NCI-H524 treated with DMSO at 0.1 percent for 48 hours (cell line): Measurements from ENCODE around the gene HMGXB3.

ENCODE experiments used
- DNase-seq: peaks from one replicate; lab custom pipeline; 2025; lab: John Stamatoyannopoulos, UW

HMGXB3 gene

DNA sequence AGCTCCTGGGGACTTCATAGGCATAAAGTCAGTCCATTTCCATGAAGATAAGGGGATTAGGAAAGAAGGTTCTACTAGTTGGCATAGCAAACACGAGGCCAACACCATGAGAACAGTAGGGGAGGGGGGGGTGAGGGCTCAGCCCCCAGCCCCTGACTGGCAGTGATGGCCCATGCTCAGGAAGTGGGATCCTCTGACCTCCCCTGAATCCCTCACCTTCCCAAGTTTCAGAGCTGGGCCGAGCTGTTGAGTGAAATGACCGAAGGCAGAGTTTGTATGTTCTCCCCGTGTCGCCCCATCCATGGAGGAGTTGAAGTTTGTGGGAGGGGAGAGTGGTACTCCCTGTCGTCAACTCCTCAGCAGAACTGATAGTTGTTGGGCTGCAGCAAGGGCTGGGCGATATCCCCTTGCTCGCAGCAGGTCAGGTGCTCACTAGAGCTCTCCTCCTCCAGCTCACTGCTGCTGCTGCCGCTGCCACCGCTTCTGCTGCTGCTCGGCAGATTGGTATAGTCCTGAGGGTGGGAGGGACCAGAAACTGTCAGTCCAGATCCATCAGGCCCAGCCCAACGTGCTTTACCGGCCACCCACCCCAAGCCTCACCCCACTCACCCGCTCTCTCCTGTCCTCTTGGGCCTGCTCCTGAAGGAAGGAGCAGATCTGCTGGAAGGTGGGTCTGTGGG, 53.3 kb downstream of the HMGXB3 start:
- no peak for DNase-seq

DNA sequence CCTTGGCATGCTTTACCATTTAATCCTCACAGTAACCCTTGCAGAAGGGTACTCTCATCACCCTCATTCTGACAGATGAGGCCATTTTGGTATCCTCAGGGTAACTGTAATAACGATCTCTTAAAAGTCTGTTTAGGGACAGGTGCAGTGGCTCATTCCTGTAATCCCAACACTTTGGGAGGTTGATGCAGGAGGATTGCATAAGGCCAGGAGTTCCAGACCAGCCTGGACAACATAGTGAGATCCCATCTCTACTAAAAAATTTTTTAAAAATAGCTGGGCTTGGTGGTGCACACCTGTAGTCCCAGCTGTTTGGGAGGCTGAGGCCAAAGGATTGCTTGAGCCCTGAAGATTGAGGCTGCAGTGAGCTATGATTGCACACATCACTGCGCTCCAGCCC, 54.0 kb downstream of the HMGXB3 start:
- no peak for DNase-seq

DNA sequence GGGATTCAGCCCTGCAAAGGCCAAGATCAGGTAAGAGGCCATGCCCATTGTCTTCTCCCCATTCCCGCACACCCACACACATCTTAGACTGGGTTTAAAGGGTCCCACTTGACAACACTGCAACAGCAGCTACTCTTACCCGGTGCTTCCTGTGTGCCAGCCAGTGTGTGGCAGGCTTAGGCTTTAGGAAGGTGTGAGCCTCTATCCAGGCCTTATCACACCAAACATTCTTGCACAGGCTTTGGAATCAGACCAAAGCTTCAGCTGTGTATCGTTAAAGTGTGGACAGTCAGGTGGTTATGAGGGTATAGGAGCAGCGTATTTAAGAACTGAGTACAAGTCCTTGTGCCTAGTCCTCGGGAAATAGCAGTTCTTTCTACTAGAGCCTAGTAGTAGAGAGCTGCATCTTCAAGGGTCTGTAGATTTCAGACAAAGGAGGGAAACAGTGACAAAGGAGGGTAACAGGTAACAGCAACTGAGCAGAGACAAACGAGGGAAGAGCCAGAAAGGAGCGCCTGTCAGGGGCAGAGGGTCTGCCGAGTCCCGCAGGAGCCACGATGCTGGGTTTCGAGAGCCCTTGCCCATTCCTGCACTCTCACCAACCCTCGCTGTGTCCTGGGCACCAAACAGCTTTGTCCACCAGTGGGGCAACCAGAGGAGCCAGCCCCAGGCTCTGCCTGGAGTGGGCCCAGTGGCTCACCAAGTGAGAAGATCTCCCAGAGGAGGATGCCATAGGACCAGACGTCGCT, 55.0 kb downstream of the HMGXB3 start:
- no peak for DNase-seq

DNA sequence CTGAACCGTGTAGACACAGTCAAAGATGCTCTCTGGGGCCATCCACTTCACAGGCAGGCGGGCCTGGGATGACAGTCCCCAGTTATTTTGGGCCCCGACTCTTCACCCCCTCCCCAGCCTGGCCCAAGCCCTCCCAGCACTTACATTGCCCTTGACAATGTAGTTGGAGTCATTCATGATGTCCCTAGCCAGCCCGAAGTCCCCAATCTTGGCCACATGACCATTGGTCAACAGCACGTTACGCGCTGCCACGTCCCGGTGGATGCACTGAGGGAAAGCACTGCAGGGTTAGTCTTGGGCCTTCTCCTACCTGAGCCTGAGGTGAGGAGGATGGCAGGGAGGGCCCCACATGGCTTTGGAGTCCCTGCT, 55.5 kb downstream of the HMGXB3 start:
- DNase-seq = no peak

DNA sequence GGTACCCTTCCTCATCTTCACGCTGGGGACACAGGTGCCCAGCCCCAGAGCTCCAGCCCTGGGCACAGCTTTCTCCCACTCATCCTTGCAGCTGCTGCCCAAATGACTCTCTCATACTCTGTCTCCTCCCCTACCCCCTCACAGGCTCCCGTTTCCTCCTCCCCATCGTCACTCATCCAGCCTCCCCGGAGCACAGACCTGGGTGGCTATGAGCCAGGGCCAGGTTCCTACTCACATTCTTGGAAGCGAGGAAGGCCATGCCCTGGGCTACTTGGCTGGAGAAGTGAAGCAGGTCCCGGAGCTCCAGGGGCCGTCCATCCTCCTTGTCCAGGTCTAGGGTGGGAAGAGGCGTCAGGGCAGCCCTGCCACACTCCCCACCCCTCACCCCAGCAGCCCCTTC, 56.5 kb downstream of the HMGXB3 start:
- no peak for DNase-seq

DNA sequence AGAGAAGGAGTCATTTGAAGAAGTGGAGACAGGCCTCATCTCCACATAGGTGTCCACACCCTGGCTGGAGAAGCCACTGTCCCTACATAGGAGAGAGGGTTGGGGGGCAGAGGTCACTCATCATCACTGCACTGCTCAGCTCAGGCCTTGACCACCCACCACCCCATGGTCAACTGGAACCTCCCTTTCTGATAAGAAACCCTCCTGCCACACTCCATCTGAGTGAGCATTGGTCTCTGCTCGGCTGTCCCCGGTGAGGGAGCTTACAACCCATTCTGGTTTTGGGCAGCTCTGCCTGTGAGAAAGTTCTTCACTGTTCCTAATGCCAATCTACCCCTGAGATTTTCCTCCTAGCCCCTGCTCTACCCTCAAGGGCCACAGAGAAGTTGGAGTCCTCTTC, 57.0 kb downstream of the HMGXB3 start:
- DNase-seq = no peak

DNA sequence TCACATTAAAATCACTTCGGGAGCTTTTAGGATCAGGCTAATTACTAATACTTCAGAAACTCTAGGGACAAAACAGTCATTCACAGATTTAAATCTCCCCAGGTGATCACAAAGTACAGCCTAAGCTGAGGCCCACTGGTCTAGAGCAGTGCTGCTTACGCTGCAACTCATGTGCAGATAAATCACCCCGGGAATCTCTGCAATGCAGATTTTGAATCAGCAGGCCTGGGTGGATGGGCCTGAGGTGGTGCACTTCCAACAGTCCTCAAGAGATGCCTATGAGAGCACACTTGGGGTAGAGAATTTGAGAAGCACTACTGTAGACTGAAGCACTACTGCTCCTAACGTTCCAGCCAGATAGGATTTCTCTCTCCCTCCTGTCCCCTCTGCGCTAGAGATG, 57.5 kb downstream of the HMGXB3 start:
- no peak for DNase-seq

DNA sequence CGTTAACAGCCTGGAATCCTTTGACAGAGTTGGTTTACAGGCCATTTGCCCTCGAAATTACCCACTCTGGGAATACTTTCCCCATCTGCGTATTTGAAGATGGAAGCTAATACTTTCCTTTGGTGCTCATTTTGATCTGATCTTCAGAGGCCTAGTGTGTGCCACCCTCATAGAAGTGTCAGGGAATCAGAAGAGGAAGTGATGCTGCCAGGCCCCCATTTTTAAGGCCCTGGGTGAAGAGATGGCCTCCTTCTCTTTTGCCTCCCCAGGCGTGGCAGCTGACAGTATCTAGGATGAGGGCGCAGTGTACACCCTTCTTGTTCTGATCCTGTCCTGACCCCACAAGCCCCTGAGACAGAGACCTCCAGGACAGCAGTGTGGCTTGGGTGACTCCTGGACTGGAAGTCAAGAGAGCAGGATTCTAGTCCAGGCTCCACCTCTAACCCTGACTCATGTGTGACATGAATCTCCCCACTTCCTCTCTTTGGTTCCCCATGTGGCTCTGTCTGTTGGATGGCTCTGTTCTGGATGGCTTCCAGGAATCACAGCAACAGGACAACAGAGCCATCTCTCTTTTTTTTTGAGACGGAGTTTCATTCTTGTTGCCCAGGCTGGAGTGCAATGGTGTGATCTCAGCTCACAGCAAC, 58.1 kb downstream of the HMGXB3 start:
- no peak for DNase-seq

DNA sequence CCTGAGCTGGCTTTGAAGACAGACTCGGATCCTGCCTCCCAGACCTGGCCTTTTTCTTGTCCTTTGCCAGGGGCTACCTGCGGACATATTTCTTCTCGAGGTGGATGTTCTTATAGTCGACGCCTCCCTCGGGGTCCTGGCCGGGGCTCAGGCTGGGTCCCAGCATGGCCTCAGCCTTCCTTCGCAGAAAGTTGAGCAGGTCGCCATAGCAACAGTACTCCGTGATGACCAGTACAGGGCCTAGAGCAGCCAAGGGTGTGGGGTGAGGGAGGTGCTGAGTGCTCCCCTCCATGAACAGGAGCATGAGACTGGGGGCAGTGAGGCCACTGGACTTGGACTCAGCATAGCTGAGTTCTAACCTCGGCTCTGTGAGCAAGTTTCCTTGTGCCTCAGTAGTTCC, 59.1 kb downstream of the HMGXB3 start:
- no peak for DNase-seq

DNA sequence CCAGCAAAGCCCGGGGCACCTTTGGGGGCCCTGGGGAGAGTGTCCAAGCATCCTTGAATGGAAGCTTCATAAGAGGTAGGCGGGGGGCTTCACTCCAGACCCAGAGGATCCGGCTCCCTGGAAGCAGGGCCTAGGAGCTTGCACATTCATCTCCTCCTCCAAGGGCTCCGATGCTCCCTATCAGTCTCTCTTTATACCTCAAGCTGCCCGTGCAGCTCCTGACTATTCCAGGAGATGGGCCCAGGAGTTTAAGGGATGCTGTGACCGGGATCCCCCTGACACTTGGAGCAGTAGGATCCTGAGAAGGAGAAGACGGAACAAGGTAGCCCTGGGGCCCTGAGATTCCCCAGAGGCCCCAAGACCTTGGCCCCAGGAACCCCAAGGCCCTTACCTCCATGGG, 59.9 kb downstream of the HMGXB3 start:
- DNase-seq = no peak

DNA sequence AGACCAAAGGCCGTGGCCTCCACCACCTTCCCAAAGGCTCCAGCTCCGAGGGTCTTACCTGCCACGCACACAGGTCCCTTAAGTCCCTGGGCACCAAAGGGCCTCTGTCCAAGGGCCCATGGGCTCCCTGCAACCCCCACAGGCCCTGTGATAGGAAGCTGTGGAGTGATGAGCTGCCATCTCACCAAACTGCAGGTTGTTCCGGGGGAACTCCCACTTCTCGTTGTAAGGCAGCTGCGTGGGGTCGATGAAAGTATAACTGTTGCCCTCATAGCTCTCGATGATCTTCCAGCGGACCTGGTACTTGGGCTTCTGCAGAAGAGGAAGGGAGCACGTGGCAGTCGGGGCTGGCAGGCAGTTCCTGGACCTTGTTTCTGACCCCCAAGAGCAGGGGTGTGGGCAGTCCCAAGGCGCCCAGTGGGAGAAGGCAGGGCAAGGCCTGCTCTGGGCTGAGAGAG, 61.0 kb downstream of the HMGXB3 start:
- no peak for DNase-seq

DNA sequence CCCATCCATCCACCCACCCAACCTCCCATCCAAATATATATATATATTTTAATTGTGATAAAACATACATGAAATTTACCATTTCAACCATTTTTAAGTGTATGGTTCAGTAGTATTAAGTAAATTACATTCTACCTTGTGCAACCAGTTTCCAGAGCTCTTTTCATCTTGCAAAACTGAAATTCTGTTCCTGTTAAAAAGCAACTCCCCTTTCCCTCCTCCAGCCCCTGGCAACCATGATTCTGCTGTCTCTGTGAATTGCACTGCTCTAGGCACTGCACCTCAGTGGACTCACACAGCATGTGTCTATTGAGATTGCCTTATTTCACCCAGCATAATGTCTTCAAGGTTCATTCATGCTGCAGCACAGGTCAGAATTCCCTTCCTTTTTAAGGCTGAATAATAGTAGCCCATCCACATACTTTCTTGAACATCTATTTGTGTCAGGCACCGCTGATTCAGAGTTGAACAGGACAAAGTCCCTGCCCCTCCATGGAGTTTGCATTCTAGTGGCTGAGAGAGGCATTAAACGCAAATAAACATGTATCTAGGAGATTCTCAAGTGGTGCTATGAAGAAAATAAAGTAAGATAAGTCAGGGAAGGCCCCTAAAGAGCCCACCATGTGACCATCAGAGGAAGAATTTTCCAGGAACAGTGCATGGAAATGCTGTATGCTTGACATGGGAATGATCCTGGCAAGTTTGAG, 61.8 kb downstream of the HMGXB3 start:
- DNase-seq = no peak

DNA sequence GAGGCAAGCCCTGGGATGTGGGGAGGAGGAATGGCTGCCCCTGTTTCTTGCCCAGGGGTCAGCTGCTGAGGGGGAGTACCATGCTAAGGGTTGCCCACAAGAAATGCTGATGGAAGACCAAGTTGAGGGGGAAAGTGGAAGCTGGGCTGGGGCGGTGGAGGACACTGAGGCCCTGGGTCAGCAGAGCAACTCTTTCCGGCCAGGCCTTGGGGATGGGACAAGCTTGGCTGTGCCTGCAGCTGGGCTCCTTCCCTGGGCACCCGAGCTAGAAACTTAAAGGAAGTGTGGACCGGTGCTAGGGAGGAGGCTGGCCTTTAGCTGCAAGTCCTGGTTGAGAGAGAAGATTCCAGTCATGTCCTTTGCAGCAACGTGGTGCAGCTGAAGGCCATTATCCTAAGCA, 63.1 kb downstream of the HMGXB3 start:
- no peak for DNase-seq

DNA sequence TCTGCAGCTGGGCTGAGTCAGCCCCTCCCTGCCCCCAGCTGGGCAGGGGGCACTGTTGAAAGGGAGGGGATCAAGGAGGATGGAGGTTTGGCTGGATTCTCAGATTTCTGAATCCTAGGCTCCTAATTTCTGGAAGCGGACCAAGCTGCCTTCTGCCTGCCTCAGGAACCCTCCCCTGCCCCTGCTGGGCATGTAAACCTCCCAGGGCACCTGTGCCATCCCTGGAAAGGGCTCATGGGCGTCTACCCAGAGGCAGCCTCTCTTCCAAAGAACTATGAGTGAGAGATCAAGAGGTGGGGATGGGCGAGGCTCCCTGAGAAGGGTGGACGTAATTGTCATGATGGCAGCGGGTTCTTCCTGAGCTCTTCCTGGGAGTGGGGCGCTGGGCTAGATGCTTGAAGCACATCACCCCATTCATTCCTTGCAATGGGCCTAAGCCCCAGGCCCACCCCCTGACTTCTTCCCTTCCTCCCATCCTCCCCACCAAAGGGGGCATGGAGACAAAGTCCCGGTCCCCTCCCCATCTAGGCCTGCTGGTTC, 64.2 kb downstream of the HMGXB3 start:
- no peak for DNase-seq

DNA sequence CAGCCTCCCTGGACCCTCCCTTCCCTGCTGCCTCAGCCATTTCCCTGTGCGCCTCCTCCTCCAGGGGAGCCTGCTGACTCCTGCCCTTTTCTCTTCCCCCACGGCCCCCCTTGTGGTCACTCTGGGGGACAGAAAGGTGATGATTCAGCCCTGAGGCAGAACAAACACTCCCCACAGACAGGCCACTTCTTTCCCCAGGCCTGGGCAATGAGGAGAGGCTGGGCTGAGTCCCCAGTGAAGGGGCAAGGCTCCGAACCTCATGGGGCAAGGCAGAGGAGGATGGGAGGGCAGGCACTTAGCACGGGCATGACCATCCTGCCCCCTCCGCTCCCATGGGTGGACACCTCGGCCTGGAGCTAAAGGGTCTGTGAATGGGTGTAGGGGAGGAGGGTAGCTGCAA, 64.8 kb downstream of the HMGXB3 start:
- DNase-seq = no peak

DNA sequence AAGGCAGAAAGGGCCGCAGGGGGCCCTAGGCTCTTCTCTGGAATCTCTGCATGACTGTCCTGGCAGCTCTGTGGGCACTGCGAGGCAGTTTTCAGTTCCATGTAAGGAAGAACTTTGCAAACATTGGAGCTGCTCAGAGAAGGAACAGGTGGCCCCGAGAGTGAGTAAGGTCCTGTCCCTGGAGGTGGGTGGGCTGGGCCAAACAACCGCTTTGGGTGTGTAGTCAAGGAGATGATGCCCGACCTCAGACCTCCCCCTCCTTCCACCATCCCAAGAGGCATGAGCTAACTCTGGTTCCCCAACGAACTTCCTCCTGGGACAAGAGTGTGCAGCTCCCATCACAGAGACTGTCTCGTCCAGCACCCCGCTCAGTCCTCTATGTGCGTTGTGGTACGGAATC, 65.3 kb downstream of the HMGXB3 start:
- DNase-seq = no peak

DNA sequence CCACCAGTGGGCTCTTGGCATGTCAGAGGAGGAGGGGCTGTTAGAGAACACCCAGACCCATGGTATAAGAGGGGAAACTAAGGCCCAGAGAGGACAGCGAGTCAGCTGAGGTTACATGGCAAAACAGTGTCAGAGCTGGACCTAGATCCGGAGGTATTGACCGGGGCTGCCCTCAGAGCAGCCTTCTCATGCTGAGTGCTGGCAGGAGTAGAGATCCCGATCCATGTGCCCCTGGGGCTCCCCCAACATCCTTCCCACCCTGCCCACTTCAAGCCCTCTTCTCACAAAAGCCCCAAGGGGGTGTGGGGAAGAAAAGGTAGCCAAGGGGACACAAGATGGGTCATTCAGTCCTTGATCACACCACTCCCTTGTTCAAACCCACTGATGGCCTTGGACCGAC, 65.9 kb downstream of the HMGXB3 start:
- no peak for DNase-seq

DNA sequence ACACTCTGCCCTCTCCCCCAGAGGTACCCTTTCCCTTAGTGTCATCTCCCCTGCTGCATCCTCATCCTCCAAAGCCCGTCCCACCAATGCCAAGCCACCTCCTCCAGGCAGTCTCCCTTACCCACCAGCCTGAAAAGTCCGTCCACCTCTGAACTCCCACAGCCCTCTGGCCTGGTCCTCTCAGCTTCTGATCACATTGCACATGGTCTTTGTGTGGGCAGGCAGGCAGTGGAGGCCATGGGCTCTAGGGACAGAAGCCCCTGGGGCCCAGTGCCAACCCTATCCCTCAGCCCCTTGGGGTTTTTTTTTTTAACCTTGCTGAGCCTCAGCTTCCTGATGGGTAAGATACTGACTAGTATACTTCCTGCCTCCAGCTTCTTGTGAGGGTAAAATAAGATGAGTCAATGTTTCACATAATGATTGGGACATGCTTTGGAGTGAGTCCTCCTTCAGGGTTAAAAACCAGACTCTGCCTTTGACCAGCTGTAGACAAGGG, 66.4 kb downstream of the HMGXB3 start:
- DNase-seq = no peak

DNA sequence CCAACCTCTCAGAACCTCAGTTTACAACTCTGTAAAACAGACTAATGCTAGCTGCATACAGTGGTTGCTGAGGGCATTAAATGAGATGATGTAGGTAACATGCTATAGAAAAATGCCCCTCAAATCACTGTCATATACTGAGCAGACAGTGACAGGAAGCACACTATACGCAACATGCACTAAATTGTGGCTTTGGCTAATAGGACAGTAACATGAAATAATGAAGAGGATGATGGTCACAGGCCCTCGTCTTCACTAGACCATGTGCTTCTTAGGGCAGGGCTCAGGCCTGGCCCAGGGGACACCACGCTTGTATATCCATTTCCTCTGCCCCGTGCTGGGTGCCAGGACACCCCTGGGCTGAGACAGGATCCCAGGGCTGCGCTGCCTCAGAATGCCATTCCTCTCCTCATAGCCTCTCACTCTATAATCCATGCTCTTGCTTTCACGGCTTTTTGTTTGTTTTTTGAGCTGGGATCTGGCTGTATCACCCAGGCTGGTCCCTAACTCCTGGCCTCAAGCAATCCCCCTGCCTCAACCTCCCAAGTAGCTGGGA, 66.9 kb downstream of the HMGXB3 start:
- no peak for DNase-seq

DNA sequence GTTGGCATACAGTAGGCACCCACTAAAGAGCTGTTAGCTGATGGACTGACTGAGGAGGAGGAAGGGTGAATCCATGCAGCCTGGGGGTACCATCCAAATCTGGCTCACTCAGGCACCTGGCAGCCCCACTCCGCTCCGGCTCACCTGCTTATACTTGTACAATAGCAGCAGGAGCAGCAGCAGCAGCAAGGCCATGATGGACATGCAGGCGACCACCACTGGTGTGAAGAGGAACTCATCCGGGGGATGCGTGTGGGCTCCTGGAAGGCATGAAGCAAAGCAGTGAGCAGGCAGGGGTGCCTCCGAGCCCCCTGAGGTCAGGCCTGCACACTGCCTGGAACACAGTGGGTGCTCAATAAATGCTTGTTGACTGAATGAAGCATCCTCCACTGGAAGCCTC, 67.5 kb downstream of the HMGXB3 start:
- no peak for DNase-seq

DNA sequence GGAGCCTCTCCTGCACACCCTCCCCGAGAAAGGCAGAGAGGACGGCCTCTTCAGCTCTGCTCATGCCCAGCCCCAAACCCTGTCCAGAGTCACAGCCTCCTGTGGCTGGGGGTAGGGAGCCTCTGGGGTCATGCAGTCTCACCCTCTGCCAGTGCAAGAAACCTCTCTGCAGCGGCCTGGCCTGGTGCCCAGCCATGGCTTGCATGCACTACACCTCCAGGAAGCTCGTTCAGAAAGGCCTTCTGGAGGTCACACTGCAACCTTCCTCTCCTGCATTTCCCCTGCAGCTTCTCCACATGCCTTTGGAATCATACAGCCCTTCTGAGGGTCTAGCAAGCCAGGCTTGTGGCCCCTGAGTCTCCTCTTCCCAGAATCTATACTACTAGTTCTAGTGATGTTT, 67.9 kb downstream of the HMGXB3 start:
- no peak for DNase-seq
